Measurements from ENCODE around the gene CFHR3. TPM values are rescaled to one million over a fixed set of nuclear protein-coding genes. Genes with fewer than 3 reads are reported as not detected.
"Not testable (repeated sequence)": the region's sequence is repeated elsewhere in the genome, so short reads cannot be mapped to it uniquely, and the experiment has no call there.

The CFHR3 gene
- total RNA-seq: 0.94 TPM

GRCh38 chr1:196774603-196775002 lies at the start of gene CFHR3:
CFHR3 (plus strand) TSS chr1:196774840; CDS start chr1:196774887, 47 bp downstream.
- no peak for ATAC-seq
- intact Hi-C loops (cut with DNase I): no loop called here

GRCh38 chr1:196732526-196732925 lies 42.1 kb upstream of the CFHR3 start:
- DNase-seq (ENCODE audit: low spot score): no peak
- ATAC-seq: no peak

More at GRCh38 chr1:196774603-196775002, at the start of gene CFHR3:
- no peak for DNase-seq (ENCODE audit: low spot score)

GRCh38 chr1:196733091-196733970 lies 41.3 kb upstream of the CFHR3 start:
- intact Hi-C loops (cut with DNase I): no loop called here
- ATAC-seq: no peak

More at GRCh38 chr1:196732526-196732925, 42.1 kb upstream of the CFHR3 start:
- intact Hi-C loops (cut with DNase I): no loop called here

DNA sequence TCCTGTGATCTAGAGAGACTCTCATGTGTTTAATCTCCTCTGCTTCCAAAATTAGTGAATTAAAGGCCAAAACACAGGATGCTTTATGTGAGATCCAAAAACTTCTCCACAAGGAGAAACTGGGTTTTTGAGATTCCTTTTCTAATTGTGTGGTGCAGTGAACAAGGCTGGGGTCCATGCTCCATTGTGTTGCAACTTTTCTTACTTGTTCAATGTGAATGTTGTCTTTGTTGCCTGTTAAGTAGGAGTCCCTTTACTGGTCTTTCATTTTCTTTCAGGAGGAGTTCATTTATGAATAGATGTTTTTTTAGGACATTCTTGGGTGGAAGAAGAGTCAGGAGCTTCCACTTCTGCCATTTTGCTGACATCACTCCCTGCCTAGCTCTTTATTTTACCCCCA lies 40.6 kb upstream of the CFHR3 start:
- ATAC-seq (no peak), DNase-seq (ENCODE audit: low spot score) (no peak)
- intact Hi-C loops (cut with DNase I): no loop called here

More at GRCh38 chr1:196733091-196733970, 41.3 kb upstream of the CFHR3 start:
- DNase-seq (ENCODE audit: low spot score): no peak

DNA sequence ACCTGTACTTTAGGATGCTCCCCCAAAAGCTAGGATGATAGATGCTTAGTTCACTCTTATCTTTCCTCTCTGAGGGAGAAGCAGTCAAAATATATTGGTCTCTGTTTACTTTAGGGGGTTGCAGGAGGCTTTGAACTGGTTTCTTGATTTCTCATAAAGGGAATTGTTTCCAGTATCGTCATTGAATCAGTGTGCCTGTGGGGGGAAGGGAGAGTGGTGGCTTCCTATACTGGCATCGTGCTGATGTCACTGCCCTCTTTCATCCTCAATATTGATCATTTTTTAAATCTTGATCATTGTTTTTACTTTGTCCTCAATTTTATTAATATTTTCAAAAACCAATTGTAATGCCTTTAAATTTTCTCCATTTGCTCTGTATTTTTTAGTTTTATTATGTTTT lies 40.2 kb upstream of the CFHR3 start:
- intact Hi-C loops (cut with DNase I): no loop called here
- DNase-seq (ENCODE audit: low spot score) (no peak), ATAC-seq (no peak)

DNA sequence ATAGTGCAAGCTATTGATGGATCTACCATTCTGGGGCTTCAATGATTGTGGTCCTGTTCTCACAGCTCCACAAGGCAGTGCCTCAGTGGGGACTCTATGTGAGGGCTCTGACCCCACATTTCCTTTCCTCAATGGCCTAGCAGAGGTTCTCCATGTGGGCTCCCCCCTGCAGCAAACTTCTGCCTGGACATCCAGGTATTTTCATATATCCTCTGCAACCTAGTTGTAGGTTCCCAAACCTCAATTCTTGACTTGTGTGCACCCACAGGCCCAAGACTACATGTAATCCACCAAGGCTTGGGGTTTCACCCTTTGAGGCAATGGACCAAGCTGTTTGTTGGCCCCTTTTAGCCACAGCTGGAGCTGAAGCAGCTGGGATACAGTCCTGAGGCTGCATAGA lies 35.9 kb upstream of the CFHR3 start:
- ATAC-seq (no peak), DNase-seq (ENCODE audit: low spot score) (no peak)
- intact Hi-C loops (cut with DNase I): no loop called here

DNA sequence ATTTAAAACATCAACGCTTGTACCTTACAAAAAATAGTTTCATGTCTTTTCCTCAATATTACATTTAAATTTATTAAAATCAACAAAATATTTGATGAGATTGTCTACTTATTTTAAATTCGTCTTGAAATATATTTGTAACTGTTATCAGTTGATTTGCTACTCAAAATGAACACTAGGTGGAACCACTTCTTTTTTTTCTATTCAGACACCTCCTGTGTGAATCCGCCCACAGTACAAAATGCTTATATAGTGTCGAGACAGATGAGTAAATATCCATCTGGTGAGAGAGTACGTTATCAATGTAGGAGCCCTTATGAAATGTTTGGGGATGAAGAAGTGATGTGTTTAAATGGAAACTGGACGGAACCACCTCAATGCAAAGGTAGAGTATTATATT lies 31.4 kb upstream of the CFHR3 start:
- DNase-seq (ENCODE audit: low spot score); ATAC-seq; intact Hi-C loops (cut with DNase I): not testable (repeated sequence)

DNA sequence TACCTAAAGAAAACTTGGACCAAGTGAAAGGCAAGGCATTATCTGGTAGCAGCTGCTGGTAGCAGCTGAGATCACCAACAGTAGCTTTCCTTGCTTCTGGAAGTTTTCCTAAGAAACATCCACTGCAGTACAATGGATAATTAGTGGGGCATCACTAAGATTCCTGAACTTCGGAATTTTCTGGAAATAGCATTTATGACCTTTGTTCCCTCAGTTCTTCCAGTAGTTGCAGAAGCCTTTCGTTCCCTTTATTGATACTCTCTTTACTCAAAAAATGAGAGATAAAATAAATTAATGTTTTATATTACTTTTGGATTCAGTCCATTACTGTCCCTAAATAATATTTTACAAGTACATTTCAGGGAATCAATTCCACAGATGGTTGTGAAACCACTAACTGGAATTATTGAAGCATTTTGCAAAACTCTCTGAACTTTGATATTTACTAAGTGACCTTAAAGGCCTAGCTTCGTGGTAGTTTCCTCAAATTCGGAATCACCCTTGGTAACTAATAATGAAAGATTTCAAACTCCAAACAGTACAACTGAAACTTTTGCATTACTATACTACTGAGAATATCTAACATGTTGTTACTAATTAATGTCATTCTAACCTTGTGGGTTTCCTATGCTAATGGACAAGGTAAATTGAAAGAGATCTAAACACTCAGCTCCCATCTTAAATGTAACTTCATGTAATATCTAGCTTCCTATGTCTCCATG lies 9.5 kb upstream of the CFHR3 start:
- ATAC-seq; intact Hi-C loops (cut with DNase I); DNase-seq (ENCODE audit: low spot score): not testable (repeated sequence)

DNA sequence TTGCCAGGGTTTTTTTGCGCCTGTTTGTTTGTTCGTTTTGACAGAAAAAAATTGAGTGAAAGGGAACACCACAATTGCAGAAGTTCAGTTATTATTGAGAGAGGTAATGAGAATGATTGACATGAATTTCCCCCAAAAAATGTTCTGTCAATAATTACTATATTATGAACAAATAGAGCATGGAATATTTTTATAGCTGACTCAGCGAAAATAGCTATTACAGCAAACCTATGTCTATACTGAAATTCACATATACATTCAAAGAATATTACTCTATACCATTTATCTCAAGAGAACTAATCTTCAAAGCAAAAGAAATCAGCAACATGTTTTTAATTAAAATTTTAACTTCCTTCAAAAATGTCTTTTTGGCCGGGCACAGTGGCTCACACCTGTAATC lies 4.8 kb upstream of the CFHR3 start:
- ATAC-seq; intact Hi-C loops (cut with DNase I); DNase-seq (ENCODE audit: low spot score): not testable (repeated sequence)

- no peak for ATAC-seq
- intact Hi-C loops (cut with DNase I): no loop called here
- no peak for DNase-seq (ENCODE audit: low spot score)
Measured at GRCh38 chr1:196773713-196774112, 927 bp upstream of the CFHR3 start.

DNA sequence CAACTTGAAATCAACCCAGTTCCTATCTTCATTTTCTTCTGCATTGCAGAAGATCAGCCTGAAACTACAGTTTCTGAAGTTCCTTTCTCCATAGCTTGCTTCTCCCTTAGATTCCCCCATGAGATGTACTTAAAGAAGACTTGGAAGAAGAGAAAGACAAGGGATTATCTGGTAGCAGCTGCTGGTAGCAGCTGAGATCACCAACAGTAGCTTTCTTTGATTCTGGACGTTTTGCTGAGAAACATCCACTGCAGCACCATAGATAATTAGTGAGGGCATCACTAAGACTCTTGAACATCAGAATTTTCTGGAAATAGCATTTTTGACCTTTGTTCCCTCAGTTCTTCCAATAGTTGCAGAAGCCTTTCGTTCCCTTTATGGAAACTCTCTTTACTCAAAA lies 465 bp upstream of the CFHR3 start:
- intact Hi-C loops (cut with DNase I): no loop called here
- DNase-seq (ENCODE audit: low spot score): no peak

GRCh38 chr1:196777603-196778002 lies 3.0 kb downstream of the CFHR3 start:
- ATAC-seq (no peak), DNase-seq (ENCODE audit: low spot score) (no peak)
- intact Hi-C loops (cut with DNase I): no loop called here

More for the DNA sequence above, 465 bp upstream of the CFHR3 start:
- no peak for ATAC-seq

- DNase-seq (ENCODE audit: low spot score): no peak
- intact Hi-C loops (cut with DNase I): no loop called here
- ATAC-seq: no peak
Measured at GRCh38 chr1:196779093-196779492, 4.5 kb downstream of the CFHR3 start.

- DNase-seq (ENCODE audit: low spot score); ATAC-seq; intact Hi-C loops (cut with DNase I): not testable (repeated sequence)
Measured at GRCh38 chr1:196791252-196791651, 16.6 kb downstream of the CFHR3 start.

GRCh38 chr1:196794103-196794502 lies 19.5 kb downstream of the CFHR3 start:
- ATAC-seq; intact Hi-C loops (cut with DNase I); DNase-seq (ENCODE audit: low spot score): not testable (repeated sequence)

GRCh38 chr1:196797891-196798290 lies 23.3 kb downstream of the CFHR3 start:
- DNase-seq (ENCODE audit: low spot score) (no peak), ATAC-seq (no peak)
- intact Hi-C loops (cut with DNase I): no loop called here

DNA sequence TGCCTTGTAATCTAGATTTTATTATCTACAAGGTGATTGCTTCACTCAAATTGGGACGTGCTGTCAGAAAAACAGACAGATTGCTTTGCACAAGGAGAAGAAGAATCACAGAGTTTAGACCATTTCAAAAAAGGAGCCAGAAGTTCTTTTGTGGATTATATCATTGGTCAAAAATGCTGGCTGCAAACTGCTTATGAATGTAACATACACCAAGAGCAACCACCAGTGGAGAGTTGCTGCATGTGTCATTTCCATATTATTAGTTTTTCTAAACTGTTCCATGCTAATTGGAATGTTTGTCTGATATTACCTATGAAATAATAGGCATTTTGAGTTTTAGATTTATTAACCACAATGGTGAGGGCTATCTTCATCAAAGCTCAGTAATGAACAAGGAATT lies 27.3 kb downstream of the CFHR3 start:
- ATAC-seq; DNase-seq (ENCODE audit: low spot score); intact Hi-C loops (cut with DNase I): not testable (repeated sequence)

- no peak for ATAC-seq
- DNase-seq (ENCODE audit: low spot score): no peak
- intact Hi-C loops (cut with DNase I): no loop called here
Measured at GRCh38 chr1:196808529-196809235, 34.0 kb downstream of the CFHR3 start.

DNA sequence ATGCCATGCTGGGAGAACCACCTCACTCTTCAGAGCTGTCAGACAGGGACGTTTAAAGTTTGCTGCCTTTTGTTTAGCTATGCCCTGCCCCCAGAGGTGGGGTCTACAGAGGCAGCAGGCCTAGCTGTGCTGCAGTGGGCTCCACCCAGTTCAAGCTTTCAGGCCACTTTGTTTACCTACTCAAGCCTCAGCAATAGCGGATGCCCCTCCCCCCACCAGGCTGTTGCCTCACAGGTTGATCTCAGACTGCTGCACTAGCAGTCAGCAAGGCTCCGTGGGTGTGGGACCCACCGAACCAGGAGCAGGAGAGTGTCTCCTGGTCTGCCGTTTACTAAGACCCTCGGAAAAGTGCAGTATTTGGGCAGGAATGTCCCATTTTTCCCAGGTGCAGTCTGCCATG lies 42.8 kb downstream of the CFHR3 start:
- intact Hi-C loops (cut with DNase I); DNase-seq (ENCODE audit: low spot score); ATAC-seq: not testable (repeated sequence)

All from sciatic nerve (tissue), 2 donors.